Parathyroid adenoma (tissue), 2 donors: ENCODE data around the gene FRRS1L.

Source experiments
- H2AFZ ChIP-seq: fragments of 300-600 bp; sonication (generic); one replicate; pipeline ENCODE4 v1.7.0; 2017; ENCODE audit warnings: antibody characterized with exemption, mild to moderate bottlenecking
- H3K27ac ChIP-seq: fragments of 300-600 bp; sonication (generic); one replicate; pipeline ENCODE4 v1.7.0; 2017
- H3K27me3 ChIP-seq: fragments of 300-600 bp; sonication (generic); one replicate; pipeline ENCODE4 v1.7.0; 2017; ENCODE audit warnings: low read length; ENCODE audit not compliant: control insufficient read depth, insufficient read depth
- H3K36me3 ChIP-seq: fragments of 300-600 bp; sonication (generic); one replicate; pipeline ENCODE4 v1.7.0; 2017; ENCODE audit warnings: low read length; ENCODE audit not compliant: control insufficient read depth, insufficient read depth
- H3K4me1 ChIP-seq: fragments of 300-600 bp; sonication (generic); one replicate; pipeline ENCODE4 v1.7.0; 2017; ENCODE audit warnings: control low read depth
- H3K4me2 ChIP-seq: fragments of 300-600 bp; sonication (generic); one replicate; pipeline ENCODE4 v1.7.0; 2017; ENCODE audit warnings: low read length
- H3K4me3 ChIP-seq: fragments of 300-600 bp; sonication (generic); one replicate; pipeline ENCODE4 v1.7.0; 2017; ENCODE audit warnings: low read depth, low read length
- H3K79me2 ChIP-seq: fragments of 300-600 bp; sonication (generic); one replicate; pipeline ENCODE4 v1.7.0; 2017; ENCODE audit warnings: control low read depth
- H3K9ac ChIP-seq: fragments of 300-600 bp; sonication (generic); one replicate; pipeline ENCODE4 v1.7.0; 2017; ENCODE audit warnings: mild to moderate bottlenecking
- H3K9me3 ChIP-seq: fragments of 300-600 bp; sonication (generic); one replicate; pipeline ENCODE4 v1.7.0; 2017; ENCODE audit warnings: low read length; ENCODE audit not compliant: control insufficient read depth
- CTCF ChIP-seq: fragments of 300-600 bp; sonication (generic); IDR thresholded peaks from one replicate; pipeline ENCODE4 v1.7.0; 2017; ENCODE audit warnings: antibody characterized with exemption, mild to moderate bottlenecking
- donor health status: primary hyperparathyroidism.

Gene FRRS1L

GRCh38 chr9:109162677-109163076 lies 4.4 kb downstream of the FRRS1L start:
- no peaks in the 10 kb centered on the region for H3K4me1 ChIP-seq
- H3K4me3 ChIP-seq: no peak overlapping the region
- no peaks in the 10 kb centered on the region for H3K36me3 ChIP-seq
- H3K79me2 ChIP-seq: no peaks in the 10 kb centered on the region
- no peak overlapping the region for H3K9ac ChIP-seq
- no peak overlapping the region for H3K27ac ChIP-seq
- H2AFZ ChIP-seq: no peak overlapping the region
- no peak overlapping the region for H3K4me2 ChIP-seq
- TF ChIP-seq CTCF: no peak
- no peaks in the 10 kb centered on the region for H3K27me3 ChIP-seq
- H3K9me3 ChIP-seq: no peaks in the 10 kb centered on the region

GRCh38 chr9:109161471-109161870 lies 5.6 kb downstream of the FRRS1L start:
- H3K4me2 ChIP-seq: no peak overlapping the region
- no peaks in the 10 kb centered on the region for H3K4me1 ChIP-seq
- no peak for TF ChIP-seq CTCF

GRCh38 chr9:109159583-109159982 lies 7.5 kb downstream of the FRRS1L start:
- Histone ChIP-seq H3K27me3 (no peaks in the 10 kb centered on the region), H3K9ac (no peak overlapping the region), H3K9me3 (no peaks in the 10 kb centered on the region), H2AFZ (no peak overlapping the region), H3K79me2 (no peaks in the 10 kb centered on the region), H3K4me1 (no peaks in the 10 kb centered on the region), H3K27ac (no peak overlapping the region), H3K4me2 (no peak overlapping the region), H3K36me3 (no peaks in the 10 kb centered on the region), H3K4me3 (no peak overlapping the region)
- no peak for TF ChIP-seq CTCF

More at GRCh38 chr9:109161471-109161870, 5.6 kb downstream of the FRRS1L start:
- Histone ChIP-seq H3K9ac (no peak overlapping the region), H3K36me3 (no peaks in the 10 kb centered on the region), H3K79me2 (no peaks in the 10 kb centered on the region), H3K9me3 (no peaks in the 10 kb centered on the region), H3K4me3 (no peak overlapping the region), H3K27ac (no peak overlapping the region), H2AFZ (no peak overlapping the region), H3K27me3 (no peaks in the 10 kb centered on the region)

- Histone ChIP-seq H3K4me1 (no peaks in the 10 kb centered on the region), H3K27ac (no peak overlapping the region), H3K36me3 (no peaks in the 10 kb centered on the region), H3K4me2 (no peak overlapping the region), H3K79me2 (no peaks in the 10 kb centered on the region), H3K27me3 (no peaks in the 10 kb centered on the region), H3K9ac (no peak overlapping the region), H2AFZ (no peak overlapping the region), H3K9me3 (no peaks in the 10 kb centered on the region), H3K4me3 (no peak overlapping the region)
- no peak for TF ChIP-seq CTCF
Measured at GRCh38 chr9:109158651-109159050, 8.4 kb downstream of the FRRS1L start.

- H3K27ac ChIP-seq: no peak overlapping the region
- H3K36me3 ChIP-seq: no peaks in the 10 kb centered on the region
- no peaks in the 10 kb centered on the region for H3K9me3 ChIP-seq
- no peak overlapping the region for H3K4me2 ChIP-seq
- no peaks in the 10 kb centered on the region for H3K79me2 ChIP-seq
- H3K4me3 ChIP-seq: no peak overlapping the region
- TF ChIP-seq CTCF: no peak
- no peak overlapping the region for H3K9ac ChIP-seq
- H3K27me3 ChIP-seq: no peaks in the 10 kb centered on the region
- no peak overlapping the region for H2AFZ ChIP-seq
- no peaks in the 10 kb centered on the region for H3K4me1 ChIP-seq
Measured at GRCh38 chr9:109156708-109157107, 10.3 kb downstream of the FRRS1L start.
